Measurements from ENCODE around the gene WBP2. TPM values are rescaled to one million over a fixed set of nuclear protein-coding genes. Genes with fewer than 3 reads are reported as not detected.
A peak's percentile ranks its signal among the peaks of the same experiment; 100 is the strongest.

WBP2 gene
- total and polyA plus RNA-seq, 2 of the 13 experiments (the other 11 are each of a cell fraction or from before 2014, with no cell fraction given), result 29.2 to 29.5 TPM

DNA sequence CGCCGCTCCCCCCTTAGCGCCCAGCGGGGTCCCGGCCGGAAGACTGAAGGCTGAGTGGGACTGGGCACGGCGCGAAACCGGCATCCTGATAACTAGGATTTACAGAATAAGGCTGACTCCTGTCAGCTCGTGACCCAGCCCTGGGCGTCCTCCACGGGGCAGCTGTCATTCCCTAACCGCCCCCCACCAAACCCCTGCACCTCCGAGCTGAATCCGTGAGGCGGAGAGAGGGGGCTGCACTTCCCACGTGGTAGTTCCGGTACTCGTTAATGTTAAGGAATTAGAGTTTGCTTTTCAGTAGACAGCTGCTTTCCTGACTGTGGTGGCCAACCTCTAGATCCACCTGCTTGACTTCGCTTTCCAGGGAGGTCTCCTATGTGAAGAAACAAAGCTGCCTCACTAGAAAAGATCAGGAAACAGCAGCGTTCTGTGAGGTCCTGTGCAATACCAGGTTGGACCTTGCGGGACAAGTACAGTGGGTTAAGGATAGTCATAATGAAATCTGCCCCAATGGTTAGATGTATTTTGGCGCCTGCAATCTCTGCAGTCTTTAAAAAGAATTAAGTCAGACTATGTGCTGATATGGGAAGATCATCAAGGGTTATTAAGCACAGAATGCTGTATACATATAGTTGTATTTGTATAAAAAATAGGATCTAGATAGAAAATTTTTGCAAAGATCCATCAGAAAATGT, 1.1 kb upstream of the WBP2 start (continued):
- TF ChIP-seq WIZ (CRISPR knock-in tag; IDR thresholded peaks at IDR 0.05), result 0 out of 2 replicates have a peak, but pooled peaks have one; percentile 8
- TF ChIP-seq YEATS2 (CRISPR knock-in tag; IDR thresholded peaks at IDR 0.05; ENCODE audit: borderline replicate concordance), result no peak
- 0 out of 2 replicates have a peak, but pooled peaks have one; percentile 34 for TF ChIP-seq DNMT1 (CRISPR knock-in tag; IDR thresholded peaks at IDR 0.05)
- no peak for TF ChIP-seq MYNN (CRISPR knock-in tag; IDR thresholded peaks at IDR 0.05; ENCODE audit: low read depth)
- no peak for TF ChIP-seq SMC3 (IDR thresholded peaks at IDR 0.05; ENCODE audit: low read length)
- no peak for TF ChIP-seq KLF15 (CRISPR knock-in tag; IDR thresholded peaks at IDR 0.05; ENCODE audit: borderline replicate concordance)
- TF ChIP-seq AGO2 (optimal IDR thresholded peaks at IDR 0.05; ENCODE audit: low read depth, low read length), result peak; percentile 53
- peak; percentile 93 for TF ChIP-seq RBFOX2 (IDR thresholded peaks at IDR 0.05; ENCODE audit: low read depth, low read length)
- TF ChIP-seq ELF3 (CRISPR knock-in tag; IDR thresholded peaks at IDR 0.05), result no peak
- no peak for TF ChIP-seq KMT2B (CRISPR knock-in tag; IDR thresholded peaks at IDR 0.05)
- TF ChIP-seq CENPT (CRISPR knock-in tag; IDR thresholded peaks at IDR 0.05; ENCODE audit: low read depth), result peak; percentile 47; the same call in 1 of the 2 replicates
- peak; percentile 91; the same call in 1 of the 2 replicates for TF ChIP-seq ZC3H4 (CRISPR knock-in tag; IDR thresholded peaks at IDR 0.05; ENCODE audit: borderline replicate concordance)
- 0 out of 2 replicates have a peak, but pooled peaks have one; percentile 9 for TF ChIP-seq DNMT3B (CRISPR knock-in tag; conservative IDR thresholded peaks at IDR 0.05)
- TF ChIP-seq GATA4 (IDR thresholded peaks at IDR 0.05; ENCODE audit: borderline replicate concordance, low read depth), result no peak
- 0 out of 2 replicates have a peak, but pooled peaks have one; percentile 3 for TF ChIP-seq ZNF430 (CRISPR knock-in tag; IDR thresholded peaks at IDR 0.05)
- TF ChIP-seq STAT5B (CRISPR knock-in tag; IDR thresholded peaks at IDR 0.05), result no peak
- TF ChIP-seq, protein P1, sequence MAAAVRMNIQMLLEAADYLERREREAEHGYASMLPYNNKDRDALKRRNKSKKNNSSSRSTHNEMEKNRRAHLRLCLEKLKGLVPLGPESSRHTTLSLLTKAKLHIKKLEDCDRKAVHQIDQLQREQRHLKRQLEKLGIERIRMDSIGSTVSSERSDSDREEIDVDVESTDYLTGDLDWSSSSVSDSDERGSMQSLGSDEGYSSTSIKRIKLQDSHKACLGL (CRISPR knock-in tag; IDR thresholded peaks at IDR 0.05), result 0 out of 2 replicates have a peak, but pooled peaks have one; percentile 31
- no peak for TF ChIP-seq TCF12 (IDR thresholded peaks at IDR 0.05)
- TF ChIP-seq TCF12 (CRISPR knock-in tag; IDR thresholded peaks at IDR 0.05), result no peak
- peak; percentile 59 for TF ChIP-seq SAP130 (CRISPR knock-in tag; IDR thresholded peaks at IDR 0.05; ENCODE audit: low read depth)
- TF ChIP-seq ZNF326 (CRISPR knock-in tag; IDR thresholded peaks at IDR 0.05; ENCODE audit: borderline replicate concordance), result no peak
- TF ChIP-seq NFKB2 (CRISPR knock-in tag; IDR thresholded peaks at IDR 0.05; ENCODE audit: borderline replicate concordance), result peak; percentile 47; the same call in 1 of the 2 replicates
- TF ChIP-seq KDM6A (CRISPR knock-in tag; IDR thresholded peaks at IDR 0.05; ENCODE audit: low read depth), result no peak
- TF ChIP-seq, protein P2, sequence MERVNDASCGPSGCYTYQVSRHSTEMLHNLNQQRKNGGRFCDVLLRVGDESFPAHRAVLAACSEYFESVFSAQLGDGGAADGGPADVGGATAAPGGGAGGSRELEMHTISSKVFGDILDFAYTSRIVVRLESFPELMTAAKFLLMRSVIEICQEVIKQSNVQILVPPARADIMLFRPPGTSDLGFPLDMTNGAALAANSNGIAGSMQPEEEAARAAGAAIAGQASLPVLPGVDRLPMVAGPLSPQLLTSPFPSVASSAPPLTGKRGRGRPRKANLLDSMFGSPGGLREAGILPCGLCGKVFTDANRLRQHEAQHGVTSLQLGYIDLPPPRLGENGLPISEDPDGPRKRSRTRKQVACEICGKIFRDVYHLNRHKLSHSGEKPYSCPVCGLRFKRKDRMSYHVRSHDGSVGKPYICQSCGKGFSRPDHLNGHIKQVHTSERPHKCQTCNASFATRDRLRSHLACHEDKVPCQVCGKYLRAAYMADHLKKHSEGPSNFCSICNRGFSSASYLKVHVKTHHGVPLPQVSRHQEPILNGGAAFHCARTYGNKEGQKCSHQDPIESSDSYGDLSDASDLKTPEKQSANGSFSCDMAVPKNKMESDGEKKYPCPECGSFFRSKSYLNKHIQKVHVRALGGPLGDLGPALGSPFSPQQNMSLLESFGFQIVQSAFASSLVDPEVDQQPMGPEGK (CRISPR knock-in tag; IDR thresholded peaks at IDR 0.05), result no peak; the same call in none of the 2 replicates
- TF ChIP-seq ZNF891 (CRISPR knock-in tag; IDR thresholded peaks at IDR 0.05), result 0 out of 2 replicates have a peak, but pooled peaks have one; percentile 73
- 0 out of 2 replicates have a peak, but pooled peaks have one; percentile 73 for TF ChIP-seq ZNF749 (CRISPR knock-in tag; IDR thresholded peaks at IDR 0.05; ENCODE audit: borderline replicate concordance)
- TF ChIP-seq, protein P3, sequence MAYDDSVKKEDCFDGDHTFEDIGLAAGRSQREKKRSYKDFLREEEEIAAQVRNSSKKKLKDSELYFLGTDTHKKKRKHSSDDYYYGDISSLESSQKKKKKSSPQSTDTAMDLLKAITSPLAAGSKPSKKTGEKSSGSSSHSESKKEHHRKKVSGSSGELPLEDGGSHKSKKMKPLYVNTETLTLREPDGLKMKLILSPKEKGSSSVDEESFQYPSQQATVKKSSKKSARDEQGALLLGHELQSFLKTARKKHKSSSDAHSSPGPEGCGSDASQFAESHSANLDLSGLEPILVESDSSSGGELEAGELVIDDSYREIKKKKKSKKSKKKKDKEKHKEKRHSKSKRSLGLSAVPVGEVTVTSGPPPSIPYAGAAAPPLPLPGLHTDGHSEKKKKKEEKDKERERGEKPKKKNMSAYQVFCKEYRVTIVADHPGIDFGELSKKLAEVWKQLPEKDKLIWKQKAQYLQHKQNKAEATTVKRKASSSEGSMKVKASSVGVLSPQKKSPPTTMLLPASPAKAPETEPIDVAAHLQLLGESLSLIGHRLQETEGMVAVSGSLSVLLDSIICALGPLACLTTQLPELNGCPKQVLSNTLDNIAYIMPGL (CRISPR knock-in tag; IDR thresholded peaks at IDR 0.05; ENCODE audit: borderline replicate concordance in 1 of 2, low read depth in 1 of 2), result peak in 1 of 2 experiments; percentile 52; a peak in 1 of 4 replicates
- TF ChIP-seq PLRG1 (conservative IDR thresholded peaks at IDR 0.05), result no peak

All from HepG2 (cell line).